Smooth muscle cell of the brain vasculature (primary cell): ENCODE measurements around the gene CCT8.
"Not testable (repeated sequence)": the region's sequence is repeated elsewhere in the genome, so short reads cannot be mapped to it uniquely, and the experiment has no call there.

Experiments used
- DNase-seq: peaks from one replicate; pipeline ENCODE4 v3.0.0-alpha.2; 2012; ENCODE audit warnings: low read depth, low spot score

The CCT8 gene

DNA sequence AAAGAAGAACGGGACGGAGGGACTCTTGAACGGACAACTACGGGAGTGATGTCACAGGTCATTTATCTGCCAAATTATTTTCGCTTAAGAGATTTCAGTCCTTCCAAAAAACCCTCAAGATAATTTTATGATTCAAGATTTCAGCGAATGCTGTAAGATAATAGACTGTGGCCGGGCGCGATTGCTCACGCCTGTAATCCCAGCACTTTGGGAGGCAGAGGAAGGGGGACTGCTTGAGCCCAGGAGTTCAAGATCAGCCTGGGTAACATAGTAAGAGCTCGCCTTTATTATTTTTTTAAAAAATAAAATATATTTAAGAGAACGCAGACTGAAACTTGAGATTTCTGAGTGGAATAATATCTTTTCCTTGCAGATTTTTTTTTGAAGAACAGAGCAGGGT lies 54.9 kb downstream of the CCT8 start:
- DNase-seq = no peak

- DNase-seq = no peak
Measured at GRCh38 chr21:29017639-29018237, 55.7 kb downstream of the CCT8 start.

- not testable (repeated sequence) for DNase-seq
Measured at GRCh38 chr21:29011236-29011635, 62.2 kb downstream of the CCT8 start.

DNA sequence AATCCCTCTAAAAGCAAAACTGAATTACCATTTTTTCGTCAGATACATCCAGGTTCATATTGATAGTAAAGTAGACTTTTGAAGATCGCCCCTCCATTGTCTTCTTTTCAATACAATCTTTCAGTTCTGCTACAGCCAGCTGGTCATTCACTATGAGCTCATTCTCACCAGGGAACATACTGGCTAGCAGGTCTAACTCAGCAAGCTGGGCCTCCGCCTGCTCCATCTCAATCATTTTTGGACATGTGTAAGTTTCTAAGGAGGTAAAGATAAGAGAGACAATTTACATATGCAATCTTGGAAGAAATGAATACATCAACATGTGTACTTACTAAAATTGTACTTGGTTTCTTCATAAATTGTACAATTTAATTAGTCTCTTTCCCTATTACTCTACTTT lies 65.1 kb downstream of the CCT8 start:
- no peak for DNase-seq

DNA sequence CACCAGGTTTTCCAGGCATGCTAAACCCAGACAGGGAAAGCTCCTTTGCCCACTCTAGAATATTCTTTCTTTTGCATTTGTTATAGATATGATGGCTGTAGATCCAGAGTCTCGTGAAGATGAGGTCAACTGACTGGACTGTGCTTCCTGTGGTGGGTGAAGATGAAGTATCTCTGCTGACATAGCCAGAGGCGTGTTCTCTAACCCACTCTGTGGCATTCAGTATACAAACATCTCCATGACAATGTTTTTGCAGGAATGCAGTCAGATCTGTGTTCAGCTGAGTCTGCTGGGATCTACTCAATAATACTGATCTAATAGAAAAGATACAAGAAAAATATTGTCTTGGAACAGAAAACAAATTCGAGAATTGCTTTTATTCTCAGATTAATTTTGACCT lies 65.6 kb downstream of the CCT8 start:
- no peak for DNase-seq

DNA sequence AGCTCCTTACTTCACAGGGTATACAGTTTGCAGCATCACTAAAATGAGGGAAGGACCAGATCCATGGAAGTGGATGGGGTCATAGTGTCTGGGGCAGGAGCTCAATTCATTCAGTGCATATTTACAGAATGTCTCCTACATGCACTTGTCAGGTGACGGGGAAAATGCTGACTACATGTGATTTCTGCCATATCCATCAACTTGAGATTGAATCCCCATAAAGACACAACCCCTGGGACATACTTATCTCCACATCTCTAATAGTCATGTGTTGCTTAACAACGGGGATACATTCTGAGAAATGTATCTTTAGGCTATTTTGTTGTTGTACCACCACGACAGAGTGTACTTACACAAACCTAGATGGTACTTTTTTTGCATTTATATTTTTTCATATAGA lies 66.3 kb downstream of the CCT8 start:
- no peak for DNase-seq
